ENCODE data around the gene FAM131C.

DNA sequence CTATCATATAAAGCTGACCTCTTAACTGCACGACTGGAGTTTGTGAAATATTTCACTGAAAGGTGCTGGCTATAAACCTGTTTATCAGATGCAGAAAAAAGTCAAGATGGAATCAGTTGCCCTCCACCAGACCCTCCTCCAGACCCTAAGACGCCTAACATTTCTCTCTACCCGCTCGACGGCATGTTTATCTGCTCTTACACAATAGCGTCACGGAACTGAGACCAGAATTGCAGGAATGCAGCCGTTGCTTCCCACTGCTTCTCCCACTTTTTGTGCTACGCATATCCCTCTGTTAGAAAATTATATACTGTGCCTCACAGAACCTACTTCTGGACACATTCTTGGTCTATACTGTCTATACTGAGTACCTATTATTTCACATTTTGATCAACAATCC, 28.2 kb upstream of the FAM131C start:
- TF ChIP-seq POLR2AphosphoS5 (IDR thresholded peaks at IDR 0.05; ENCODE audit: low read depth, low read length) (no peak), POLR2A (IDR thresholded peaks at IDR 0.05; ENCODE audit: low read depth, low read length) (no peak), TAF1 (IDR thresholded peaks at IDR 0.05; ENCODE audit: low read depth, low read length) (no peak), POU2F2 (IDR thresholded peaks at IDR 0.05; ENCODE audit: low read depth, low read length) (no peak), SPI1 (IDR thresholded peaks at IDR 0.05; ENCODE audit: low read depth, low read length) (no peak)

Measured in GM12891 (cell line).